Activated CD8-positive, alpha-beta memory T cell treated with anti-CD3 and anti-CD28 coated beads, Interleukin-2, amount 10 ng/mL, durations not matched to agents 7 days and 5 days (primary cell): ENCODE results near the gene MTA1. TPM values are rescaled to one million over a fixed set of nuclear protein-coding genes. Genes with fewer than 3 reads are reported as not detected.

Source experiments
- ATAC-seq: fragments of 150-1000 bp; cut with Tn5 transposase; one replicate; pipeline ENCODE4 v1.10.0; 2021; ENCODE audit warnings: moderate library complexity
- CTCF ChIA-PET: fragments of 350-600 bp; sonication (Branson Sonifier 250); formaldehyde crosslinking; loops from one replicate; lab custom pipeline; 2021; ENCODE audit warnings: antibody characterized with exemption; lab: Charles Lee
- DNase-seq: peaks from one replicate; pipeline ENCODE4 v3.0.0-alpha.2; 2020
- H3K27ac Mint-ChIP-seq: one replicate; pipeline ENCODE4 v1.8.0; 2021; ENCODE audit warnings: mild to moderate bottlenecking, mixed read lengths
- H3K27me3 Mint-ChIP-seq: one replicate; pipeline ENCODE4 v1.8.0; 2021; ENCODE audit warnings: mixed read lengths
- H3K36me3 Mint-ChIP-seq: one replicate; pipeline ENCODE4 v1.8.0; 2021; ENCODE audit warnings: mild to moderate bottlenecking, mixed read lengths
- H3K4me1 Mint-ChIP-seq: one replicate; pipeline ENCODE4 v1.8.0; 2021; ENCODE audit warnings: mixed read lengths
- H3K4me3 Mint-ChIP-seq: one replicate; pipeline ENCODE4 v1.8.0; 2021; ENCODE audit warnings: mild to moderate bottlenecking, moderate library complexity, mixed read lengths
- H3K9me3 Mint-ChIP-seq: one replicate; pipeline ENCODE4 v1.8.0; 2022; ENCODE audit warnings: low read depth, mixed read lengths
- total RNA-seq, 2 experiments: library from RNA; stranded (reverse); gene quantifications; one replicate each; pipeline ENCODE4 v1.2.3, GENCODE V29; 2021

Gene MTA1
- total RNA-seq = 100 to 1,000 TPM; 134 to 141 TPM

GRCh38 chr14:105419195-105420091 is at the start of gene MTA1:
Gene MTA1 (plus strand): TSS chr14:105419827. CDS start chr14:105420036, 209 bp downstream.
- Mint-ChIP-seq H3K4me1 (peaks cover 32% of the 10 kb centered on the region), H3K9me3 (no peaks in the 10 kb centered on the region), H3K27ac (peak within 1 kb of the TSS; percentile 80), H3K36me3 (peaks cover 3% of the 10 kb centered on the region), H3K27me3 (peaks cover 7% of the 10 kb centered on the region), H3K4me3 (peak within 1 kb of the TSS; percentile 84)
- DNase-seq = no peak
- ATAC-seq = peak; percentile 73
- CTCF ChIA-PET = interaction anchor here (1.3 to 1.5 kb wide), 2 partner anchors 10 to 62 kb away, joined by 3 read pairs; no protein-coding TSS in a partner anchor

GRCh38 chr14:105374389-105374788 is 45.2 kb upstream of the MTA1 start:
- Mint-ChIP-seq H3K4me1 (peaks cover 20% of the 10 kb centered on the region), H3K27ac (no peak overlapping the region), H3K4me3 (no peak overlapping the region), H3K27me3 (no peaks in the 10 kb centered on the region), H3K36me3 (no peaks in the 10 kb centered on the region), H3K9me3 (no peaks in the 10 kb centered on the region)
- no peak for ATAC-seq
- CTCF ChIA-PET = interaction anchor here (1.6 to 7.2 kb wide), 5 partner anchors 21 to 153 kb away, joined by 4 to 111 read pairs (median 8); partner anchors contain the start of genes TEDC1 and TEX22
- DNase-seq = no peak

GRCh38 chr14:105375635-105376057 is 44.0 kb upstream of the MTA1 start:
- Mint-ChIP-seq H3K36me3 (no peaks in the 10 kb centered on the region), H3K27me3 (no peaks in the 10 kb centered on the region), H3K27ac (peak overlapping the region; percentile 76), H3K9me3 (no peaks in the 10 kb centered on the region), H3K4me1 (peaks cover 19% of the 10 kb centered on the region), H3K4me3 (no peak overlapping the region)
- ATAC-seq = peak; percentile 69
- DNase-seq = peak; percentile 72
- CTCF ChIA-PET = interaction anchor here (0.8 to 7.2 kb wide), 6 partner anchors 12 to 152 kb away, joined by 3 to 111 read pairs (median 4); partner anchors contain the start of genes TEDC1 and TEX22

GRCh38 chr14:105376521-105377440 is 42.8 kb upstream of the MTA1 start:
- Mint-ChIP-seq H3K27ac (no peak overlapping the region), H3K4me1 (peaks cover 15% of the 10 kb centered on the region), H3K27me3 (no peaks in the 10 kb centered on the region), H3K36me3 (no peaks in the 10 kb centered on the region), H3K9me3 (no peaks in the 10 kb centered on the region), H3K4me3 (no peak overlapping the region)
- CTCF ChIA-PET = interaction anchor here (1.2 to 7.2 kb wide), 4 partner anchors 21 to 151 kb away, joined by 4 to 111 read pairs (median 11); partner anchors contain the start of genes TEDC1 and TEX22
- DNase-seq (no peak), ATAC-seq (no peak)

- CTCF ChIA-PET = interaction anchor here (1.3 kb wide), 1 partner anchor 151 kb away, joined by 4 read pairs; no protein-coding TSS in a partner anchor
- H3K4me3 Mint-ChIP-seq = no peak overlapping the region
These were observed 42.0 kb upstream of the MTA1 start for GRCh38 chr14:105377555-105378182.

GRCh38 chr14:105378199-105378598 is 41.4 kb upstream of the MTA1 start:
- Mint-ChIP-seq H3K4me3 (no peak overlapping the region), H3K27ac (no peak overlapping the region), H3K4me1 (peaks cover 15% of the 10 kb centered on the region), H3K9me3 (no peaks in the 10 kb centered on the region), H3K27me3 (no peaks in the 10 kb centered on the region), H3K36me3 (no peaks in the 10 kb centered on the region)
- CTCF ChIA-PET = no interaction called here
- no peak for ATAC-seq
- DNase-seq = no peak

More at GRCh38 chr14:105377555-105378182, 42.0 kb upstream of the MTA1 start:
- no peaks in the 10 kb centered on the region for H3K36me3 Mint-ChIP-seq
- peaks cover 15% of the 10 kb centered on the region for H3K4me1 Mint-ChIP-seq
- no peaks in the 10 kb centered on the region for H3K27me3 Mint-ChIP-seq
- H3K27ac Mint-ChIP-seq = no peak overlapping the region
- no peaks in the 10 kb centered on the region for H3K9me3 Mint-ChIP-seq
- ATAC-seq = no peak
- no peak for DNase-seq

GRCh38 chr14:105378873-105379685 is 40.5 kb upstream of the MTA1 start:
- Mint-ChIP-seq H3K27me3 (no peaks in the 10 kb centered on the region), H3K4me1 (peaks cover 15% of the 10 kb centered on the region), H3K27ac (no peak overlapping the region), H3K9me3 (no peaks in the 10 kb centered on the region), H3K36me3 (no peaks in the 10 kb centered on the region), H3K4me3 (no peak overlapping the region)
- no peak for DNase-seq
- CTCF ChIA-PET = no interaction called here
- no peak for ATAC-seq

GRCh38 chr14:105379946-105380345 is 39.7 kb upstream of the MTA1 start:
- no peak for DNase-seq
- Mint-ChIP-seq H3K27me3 (no peaks in the 10 kb centered on the region), H3K27ac (no peak overlapping the region), H3K4me1 (peaks cover 11% of the 10 kb centered on the region), H3K9me3 (no peaks in the 10 kb centered on the region), H3K36me3 (no peaks in the 10 kb centered on the region), H3K4me3 (no peak overlapping the region)
- no peak for ATAC-seq
- CTCF ChIA-PET = interaction anchor here (1.5 kb wide), 1 partner anchor 110 kb away, joined by 3 read pairs; no protein-coding TSS in a partner anchor

- peaks cover 7% of the 10 kb centered on the region for H3K4me1 Mint-ChIP-seq
- CTCF ChIA-PET = interaction anchor here (1.5 kb wide), 1 partner anchor 109 kb away, joined by 3 read pairs; no protein-coding TSS in a partner anchor
- no peaks in the 10 kb centered on the region for H3K27me3 Mint-ChIP-seq
- ATAC-seq (no peak), DNase-seq (no peak)
- H3K27ac Mint-ChIP-seq = no peak overlapping the region
- H3K9me3 Mint-ChIP-seq = no peaks in the 10 kb centered on the region
- no peak overlapping the region for H3K4me3 Mint-ChIP-seq
- H3K36me3 Mint-ChIP-seq = no peaks in the 10 kb centered on the region
These were observed 38.9 kb upstream of the MTA1 start for GRCh38 chr14:105380756-105381155.

GRCh38 chr14:105381446-105382342 is 37.9 kb upstream of the MTA1 start:
- Mint-ChIP-seq H3K9me3 (no peaks in the 10 kb centered on the region), H3K4me1 (no peaks in the 10 kb centered on the region), H3K27me3 (no peaks in the 10 kb centered on the region), H3K36me3 (no peaks in the 10 kb centered on the region), H3K4me3 (no peak overlapping the region), H3K27ac (no peak overlapping the region)
- ATAC-seq = no peak
- CTCF ChIA-PET = interaction anchor here (1.1 to 1.5 kb wide), 2 partner anchors 11 to 108 kb away, joined by 3 read pairs; no protein-coding TSS in a partner anchor
- no peak for DNase-seq
